GM19043 (cell line): ENCODE results near the gene COX18.

Experiments
- ATAC-seq: cut with Tn5 transposase; IDR thresholded peaks from one replicate; pipeline ENCODE4 v1.9.1; 2021; ENCODE audit warnings: low read depth; ENCODE audit not compliant: unreplicated experiment

Gene COX18

DNA sequence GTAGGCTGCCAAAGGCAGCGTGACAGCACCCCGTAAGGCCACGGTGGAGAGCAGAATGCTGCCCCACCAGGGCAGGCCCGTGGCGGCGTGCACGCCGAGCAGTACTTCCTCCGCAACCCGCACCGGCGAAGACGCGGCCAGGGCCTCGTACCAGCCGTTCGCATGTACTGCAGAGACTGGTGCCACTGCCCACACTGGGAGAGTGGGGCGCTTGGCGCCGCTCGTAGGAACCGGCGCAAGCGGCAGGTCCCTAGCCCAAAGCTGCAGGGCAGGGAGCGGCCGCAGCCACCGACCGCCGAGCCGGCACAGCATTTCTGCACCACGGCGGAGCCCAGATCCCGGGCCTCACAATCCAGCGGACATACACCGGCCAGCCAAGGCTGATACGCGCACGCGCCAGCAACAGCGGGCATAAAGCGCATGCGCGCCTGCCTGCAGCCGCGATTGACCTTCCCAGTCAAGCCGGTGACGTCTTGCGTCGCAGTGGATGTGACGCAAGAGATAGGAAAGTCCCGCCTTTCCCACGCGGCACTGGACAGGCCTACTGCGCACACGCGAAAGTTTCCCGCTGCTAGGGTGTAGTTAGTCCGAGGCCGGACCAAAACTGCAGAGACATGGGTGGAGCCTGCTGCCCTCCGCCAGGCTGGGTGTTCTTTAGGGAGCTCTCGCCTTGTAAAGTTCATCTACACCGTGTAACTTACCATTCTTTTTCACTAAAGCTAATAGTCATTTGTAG lies at the start of gene COX18:
COX18 (minus strand) TSS at position 379 of the 736 bp plus-strand sequence; CDS start at position 312, 67 bp downstream.
- ATAC-seq: peak; percentile 81

GRCh38 chr4:73109493-73109892 lies 40.0 kb upstream of the COX18 start:
- no peak for ATAC-seq

- no peak for ATAC-seq
Measured at GRCh38 chr4:73104695-73105094, 35.2 kb upstream of the COX18 start.

GRCh38 chr4:73103799-73104503 lies 34.4 kb upstream of the COX18 start:
- no peak for ATAC-seq

DNA sequence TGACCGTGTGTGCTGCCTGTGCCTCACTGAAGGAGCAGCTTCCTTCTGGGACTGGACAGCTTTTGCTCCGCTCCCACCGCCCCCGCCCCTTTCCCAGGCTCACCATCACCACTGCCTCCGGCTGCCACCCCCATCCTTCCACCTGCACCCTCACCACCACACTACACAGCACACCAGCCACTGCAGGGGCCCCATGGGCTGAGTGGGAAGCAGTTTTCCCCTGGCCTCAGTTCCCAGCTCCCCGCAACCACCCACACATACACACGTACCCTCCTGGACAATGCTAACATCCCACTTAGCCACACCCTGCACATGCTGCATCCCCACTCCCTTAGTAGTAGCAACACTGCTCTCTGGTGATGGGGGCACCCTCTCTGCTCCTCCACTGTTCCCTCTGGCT lies 29.6 kb upstream of the COX18 start:
- no peak for ATAC-seq

DNA sequence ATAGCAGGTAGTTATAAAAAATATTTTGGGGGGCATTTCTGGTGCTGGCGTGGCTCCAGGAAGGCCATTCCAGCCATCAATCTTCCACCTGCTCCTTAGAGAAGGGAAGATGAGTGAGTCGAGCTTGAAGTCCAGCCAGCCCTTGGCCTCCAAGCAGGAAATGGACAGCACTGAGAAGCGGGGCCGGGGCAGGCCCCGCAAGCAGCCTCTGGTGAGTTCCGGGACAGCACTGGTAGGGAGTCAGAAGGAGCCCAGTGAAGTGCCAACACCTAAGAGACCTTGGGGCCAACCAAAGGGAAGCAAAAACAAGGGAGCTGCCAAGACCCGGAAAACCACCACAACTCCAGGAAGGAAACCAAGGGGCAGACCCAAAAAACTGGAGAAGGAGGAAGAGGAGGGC lies 29.2 kb upstream of the COX18 start:
- no peak for ATAC-seq

GRCh38 chr4:73098016-73098415 lies 28.5 kb upstream of the COX18 start:
- ATAC-seq: no peak

- ATAC-seq: no peak
Measured at GRCh38 chr4:73092868-73093267, 23.4 kb upstream of the COX18 start.

DNA sequence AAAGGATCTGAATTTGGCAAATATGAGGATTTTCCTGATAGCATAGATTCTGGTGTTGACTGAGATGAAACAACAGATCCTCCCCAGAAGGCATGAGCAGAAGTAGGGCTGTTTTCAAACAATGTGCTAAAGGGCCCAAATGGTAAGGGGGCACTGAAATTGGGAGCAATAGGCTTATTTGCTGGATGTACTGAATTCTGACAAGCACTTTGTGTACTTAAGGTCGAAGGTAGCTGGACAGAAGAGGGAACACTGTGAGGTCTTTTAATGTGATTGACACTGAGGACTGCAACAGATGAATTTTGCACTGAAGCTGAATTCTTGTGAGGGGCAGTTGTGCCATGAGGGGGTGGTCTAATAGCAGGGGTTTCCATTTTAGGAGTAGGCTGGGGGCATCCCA lies 21.2 kb upstream of the COX18 start:
- ATAC-seq: no peak

DNA sequence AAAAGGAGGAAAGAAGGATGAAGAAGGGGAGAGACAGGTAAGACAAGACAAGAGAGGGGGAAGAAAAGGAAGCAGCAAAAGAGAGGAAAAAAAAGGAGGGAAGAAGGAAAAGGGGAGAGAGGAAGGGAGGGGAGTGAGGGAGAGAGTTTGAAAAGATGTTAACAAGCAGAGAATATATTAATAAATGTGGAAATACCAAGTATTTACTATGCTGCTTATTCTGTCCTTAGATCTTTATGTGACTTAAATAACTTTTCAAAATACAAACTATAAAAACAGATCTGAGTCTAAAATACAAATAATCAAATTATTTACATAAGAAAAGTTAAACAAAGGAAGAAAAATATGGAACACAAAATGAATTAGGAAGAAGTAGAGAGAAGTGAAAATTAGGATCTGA lies 18.4 kb upstream of the COX18 start:
- ATAC-seq: no peak

GRCh38 chr4:73086095-73086868 lies 16.8 kb upstream of the COX18 start:
- ATAC-seq: no peak

DNA sequence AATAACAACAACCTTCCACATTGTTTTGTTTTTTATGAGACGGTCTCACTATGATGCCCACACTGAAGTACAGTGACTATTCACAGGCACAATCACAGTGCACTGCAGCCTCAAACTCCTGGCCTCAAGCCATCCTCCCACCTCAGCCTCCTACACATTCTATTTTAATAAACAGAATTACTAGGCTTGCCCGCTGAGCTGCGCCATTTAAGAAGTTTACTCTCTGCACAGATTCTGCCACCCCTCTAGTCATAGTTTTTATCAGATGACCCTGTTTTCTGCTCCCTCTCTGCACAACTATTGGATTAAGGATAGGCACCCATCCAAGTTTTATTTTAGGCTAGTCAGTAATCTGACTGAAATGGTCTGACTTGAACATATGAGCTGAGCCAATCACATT lies 11.3 kb upstream of the COX18 start:
- no peak for ATAC-seq

DNA sequence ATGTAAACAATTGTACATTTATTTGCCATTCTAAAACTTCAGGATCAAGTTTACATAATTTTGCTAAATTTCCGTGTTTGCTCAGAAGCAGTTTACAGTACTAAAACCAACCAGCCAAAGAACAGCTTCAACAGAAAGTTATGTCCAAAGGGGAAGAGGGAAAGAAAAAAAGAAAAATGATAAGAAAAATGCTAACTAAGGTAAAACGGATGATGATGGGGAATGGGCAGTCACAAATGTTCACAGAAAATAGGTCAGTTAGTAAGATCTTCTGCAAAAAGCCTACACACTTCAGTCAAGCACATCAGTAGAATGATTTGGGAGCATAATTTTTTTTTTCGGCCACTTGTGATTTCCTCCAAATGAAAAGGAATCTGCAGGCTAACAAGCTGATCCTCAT lies 6.3 kb upstream of the COX18 start:
- ATAC-seq: no peak

GRCh38 chr4:73070074-73070390 lies 516 bp upstream of the COX18 start:
- ATAC-seq: peak; percentile 5

DNA sequence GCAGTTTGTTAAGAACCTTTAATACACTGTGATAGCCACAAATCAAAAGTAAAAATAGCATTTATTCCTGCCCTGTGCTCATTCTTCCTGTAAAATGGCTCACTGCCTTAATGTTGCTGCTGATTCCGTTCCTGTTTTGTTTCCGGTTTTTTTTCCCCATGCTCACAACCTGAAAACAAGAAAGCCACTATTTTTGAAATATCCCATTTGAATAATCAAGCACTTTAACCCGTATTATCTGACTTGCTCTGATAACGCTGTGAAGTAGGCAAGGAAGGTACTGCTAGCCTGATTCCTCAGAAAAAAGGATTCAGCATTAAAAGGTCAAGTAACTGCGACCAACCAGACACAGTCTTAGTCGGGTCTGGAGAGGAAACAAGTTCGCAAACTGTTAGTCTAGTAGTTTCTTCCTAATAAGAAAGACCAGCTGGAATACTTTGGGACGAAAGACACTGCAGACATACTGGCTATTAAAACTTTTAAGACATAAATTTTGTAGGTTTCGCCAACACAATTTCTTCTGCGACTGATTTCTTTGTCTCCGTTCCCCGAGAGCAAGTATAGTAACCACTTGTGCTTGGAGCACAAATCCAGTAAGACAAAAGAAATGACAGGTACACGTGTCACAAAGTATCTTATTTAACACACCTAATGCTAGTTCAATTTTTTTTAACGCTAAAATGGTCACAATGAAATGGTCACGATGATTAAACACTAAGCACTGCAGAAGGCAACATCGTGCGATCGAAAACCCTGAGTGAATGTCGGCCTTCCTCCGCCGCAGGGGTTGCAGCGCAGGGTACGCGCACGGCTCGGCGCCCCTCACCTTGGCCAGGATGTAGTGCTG lies 802 bp downstream of the COX18 start:
- ATAC-seq: no peak

DNA sequence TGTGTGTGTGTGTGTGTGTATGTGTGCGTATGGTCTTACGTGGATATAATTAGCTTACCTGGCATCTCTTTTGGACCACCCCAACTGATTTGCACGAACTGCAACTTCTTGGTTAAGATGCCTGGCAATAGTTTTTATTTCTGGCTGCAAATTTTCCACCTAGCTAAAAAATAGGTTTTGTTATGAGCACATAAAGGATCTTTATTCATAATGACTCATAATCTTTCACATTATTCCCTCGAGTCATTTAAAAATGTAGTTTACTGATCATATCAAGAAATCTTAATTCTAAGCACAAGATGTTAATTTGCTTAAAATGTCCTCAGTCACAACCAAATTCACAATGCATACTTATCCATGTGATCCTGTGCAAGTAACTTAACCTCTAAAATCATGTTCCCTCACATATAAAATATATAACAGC lies 1.5 kb downstream of the COX18 start:
- no peak for ATAC-seq

DNA sequence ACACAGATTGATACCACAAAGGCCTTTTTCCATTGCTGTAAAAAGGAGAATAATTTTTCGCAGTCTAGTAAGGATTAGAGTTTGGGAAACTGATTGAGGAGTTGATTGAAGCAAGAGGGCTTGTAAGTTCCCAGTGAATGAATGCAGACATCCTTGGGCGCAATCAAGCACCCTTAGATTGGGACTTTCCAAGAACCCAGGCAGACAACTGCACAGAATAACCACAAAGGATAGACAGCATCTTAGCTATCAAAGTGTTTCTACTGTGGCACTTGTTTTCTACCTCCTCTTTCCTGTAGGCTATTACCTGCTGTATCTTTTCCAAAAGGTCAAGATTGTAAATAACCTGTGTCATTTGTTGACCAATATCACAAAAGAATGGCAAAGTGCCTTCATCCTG lies 2.6 kb downstream of the COX18 start:
- ATAC-seq: no peak

DNA sequence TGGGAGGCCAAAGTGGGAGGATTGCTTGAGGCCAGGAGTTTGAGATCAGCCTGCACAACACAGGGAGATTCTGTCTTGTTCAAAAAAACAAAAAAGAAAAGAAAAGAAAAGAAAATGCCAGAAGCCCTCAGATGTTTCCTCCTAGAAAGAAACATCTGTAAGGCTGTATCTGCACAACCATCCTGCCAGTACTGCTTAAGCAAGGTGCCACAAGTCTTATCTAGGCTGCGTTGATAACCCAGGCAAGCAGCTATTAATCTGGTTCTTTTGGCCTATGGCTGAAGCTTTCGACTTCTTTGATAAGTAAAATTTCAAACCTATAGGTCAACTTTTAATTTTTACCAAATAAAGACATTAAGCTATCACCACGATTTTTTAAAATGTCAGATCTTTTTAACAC lies 3.1 kb downstream of the COX18 start:
- ATAC-seq: no peak

DNA sequence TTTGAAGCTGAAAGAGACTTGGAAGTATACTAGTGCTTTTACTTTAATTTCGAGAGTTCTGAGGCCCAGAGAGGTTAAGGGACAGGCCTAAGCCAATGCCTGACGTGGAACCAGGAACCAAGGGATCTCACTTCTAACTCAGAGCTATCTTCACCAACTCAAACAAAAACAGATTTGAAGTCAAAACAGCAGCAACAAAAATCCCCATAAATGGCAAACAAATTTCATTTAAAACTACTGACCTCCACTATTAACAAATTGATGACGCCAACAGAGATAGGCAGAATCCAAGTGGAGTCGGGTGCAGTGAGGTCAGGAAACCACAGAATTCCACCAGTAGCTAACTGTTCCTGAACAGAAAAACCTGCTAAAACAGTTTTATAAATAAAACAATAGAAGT lies 5.0 kb downstream of the COX18 start:
- ATAC-seq: no peak

DNA sequence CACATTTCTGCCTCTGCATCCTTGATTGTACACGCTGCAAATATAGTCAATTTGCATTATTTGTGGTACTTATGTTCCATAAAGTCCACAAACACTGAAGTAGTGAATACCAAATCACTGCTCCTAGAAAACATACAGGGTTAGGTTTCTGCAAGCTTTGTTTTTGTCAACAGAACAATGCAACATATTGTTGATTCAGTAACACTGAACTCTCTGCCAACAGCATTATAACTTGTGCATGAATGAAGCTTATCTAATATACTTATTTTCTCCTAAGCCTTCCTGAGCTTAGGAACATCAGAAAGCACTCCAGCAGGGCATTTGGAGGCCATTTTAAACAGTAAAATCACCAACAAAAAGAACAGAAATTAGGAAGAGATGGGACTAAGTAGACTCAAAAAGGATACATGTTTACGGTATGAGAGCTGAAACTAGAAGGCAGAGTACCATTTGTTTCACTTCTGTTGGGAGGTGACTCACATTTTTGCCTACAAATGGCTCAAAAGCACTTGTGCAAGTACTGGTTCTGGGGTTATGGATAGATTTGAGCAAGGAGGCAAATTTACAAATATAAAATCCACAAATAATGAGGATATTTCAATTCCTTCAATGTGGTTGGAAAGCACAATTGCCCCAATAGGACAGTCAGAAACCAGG lies 14.1 kb downstream of the COX18 start:
- ATAC-seq: peak; percentile 80
